Mesendoderm (in vitro differentiated cells): Measurements from ENCODE around the gene SPRY2.

Source experiments
- DNase-seq: peaks from one replicate; pipeline ENCODE4 v3.0.0; 2013
- H2AK5ac ChIP-seq: 2 replicates; pipeline ENCODE4 v1.6.1; 2013; ENCODE audit warnings: low read length, inconsistent platforms
- H2BK120ac ChIP-seq: 2 replicates; pipeline ENCODE4 v1.6.1; 2013; ENCODE audit warnings: low read depth, mild to moderate bottlenecking, low read length, moderate library complexity, mixed read lengths
- H2BK15ac ChIP-seq: replicated peaks from 2 replicates; pipeline ENCODE4 v1.6.1; 2013; ENCODE audit warnings: low read depth, mild to moderate bottlenecking, moderate library complexity
- H2BK5ac ChIP-seq: 2 replicates; pipeline ENCODE4 v1.6.1; 2013; ENCODE audit warnings: low read length, inconsistent platforms
- H3K18ac ChIP-seq: 2 replicates; pipeline ENCODE4 v1.6.1; 2013; ENCODE audit warnings: mild to moderate bottlenecking, low read length, mixed read lengths
- H3K23ac ChIP-seq: one replicate; pipeline ENCODE4 v1.6.1; 2013; ENCODE audit warnings: low read length
- H3K27ac ChIP-seq: 2 replicates; pipeline ENCODE4 v1.5.1; 2013; ENCODE audit warnings: low read depth, mild to moderate bottlenecking, inconsistent platforms, low read length, moderate library complexity
- H3K27me3 ChIP-seq: 2 replicates; pipeline ENCODE4 v1.6.1; 2013; ENCODE audit warnings: low read length, control low read depth, mild to moderate bottlenecking, inconsistent platforms; ENCODE audit not compliant: insufficient read depth, poor library complexity
- H3K36me3 ChIP-seq: 2 replicates; pipeline ENCODE4 v1.6.1; 2013; ENCODE audit warnings: low read length, inconsistent platforms; ENCODE audit not compliant: control insufficient read depth, insufficient read depth
- H3K4ac ChIP-seq: one replicate; pipeline ENCODE4 v1.6.1; 2013; ENCODE audit warnings: low read depth, mild to moderate bottlenecking, low read length, moderate library complexity
- H3K4me1 ChIP-seq: 2 replicates; pipeline ENCODE4 v1.6.1; 2013; ENCODE audit warnings: low read depth, low read length, inconsistent platforms; ENCODE audit not compliant: control insufficient read depth
- H3K4me2 ChIP-seq: 2 replicates; pipeline ENCODE4 v1.6.1; 2013; ENCODE audit warnings: low read length
- H3K4me3 ChIP-seq: 2 replicates; pipeline ENCODE4 v1.5.1; 2013; ENCODE audit warnings: mild to moderate bottlenecking, low read length
- H3K56ac ChIP-seq: one replicate; pipeline ENCODE4 v1.6.1; 2013; ENCODE audit warnings: low read length
- H3K79me1 ChIP-seq: 2 replicates; pipeline ENCODE4 v1.6.1; 2013; ENCODE audit warnings: low read length, inconsistent platforms
- H3K79me2 ChIP-seq: 2 replicates; pipeline ENCODE4 v1.6.1; 2013; ENCODE audit warnings: mild to moderate bottlenecking, low read length; ENCODE audit not compliant: control insufficient read depth, insufficient read depth
- H3K9ac ChIP-seq: 2 replicates; pipeline ENCODE4 v1.6.1; 2013; ENCODE audit warnings: low read length, inconsistent platforms
- H4K5ac ChIP-seq: one replicate; pipeline ENCODE4 v1.6.1; 2013; ENCODE audit warnings: low read length
- H4K8ac ChIP-seq: one replicate; pipeline ENCODE4 v1.6.1; 2013; ENCODE audit warnings: low read depth, mild to moderate bottlenecking, control low read depth, low read length, moderate library complexity
- WGBS: extraction: QIAGEN DNeasy Blood & Tissue Kit; methylation state at CpG from one replicate; pipeline ENCODE4 v1.1.7; 2013; ENCODE audit warnings: low lambda C conversion rate, missing lambda C conversion rate; ENCODE audit not compliant: insufficient coverage; ENCODE audit errors: extremely low coverage; 5-methylcytosine and 5-hydroxymethylcytosine counted together

The SPRY2 gene

DNA sequence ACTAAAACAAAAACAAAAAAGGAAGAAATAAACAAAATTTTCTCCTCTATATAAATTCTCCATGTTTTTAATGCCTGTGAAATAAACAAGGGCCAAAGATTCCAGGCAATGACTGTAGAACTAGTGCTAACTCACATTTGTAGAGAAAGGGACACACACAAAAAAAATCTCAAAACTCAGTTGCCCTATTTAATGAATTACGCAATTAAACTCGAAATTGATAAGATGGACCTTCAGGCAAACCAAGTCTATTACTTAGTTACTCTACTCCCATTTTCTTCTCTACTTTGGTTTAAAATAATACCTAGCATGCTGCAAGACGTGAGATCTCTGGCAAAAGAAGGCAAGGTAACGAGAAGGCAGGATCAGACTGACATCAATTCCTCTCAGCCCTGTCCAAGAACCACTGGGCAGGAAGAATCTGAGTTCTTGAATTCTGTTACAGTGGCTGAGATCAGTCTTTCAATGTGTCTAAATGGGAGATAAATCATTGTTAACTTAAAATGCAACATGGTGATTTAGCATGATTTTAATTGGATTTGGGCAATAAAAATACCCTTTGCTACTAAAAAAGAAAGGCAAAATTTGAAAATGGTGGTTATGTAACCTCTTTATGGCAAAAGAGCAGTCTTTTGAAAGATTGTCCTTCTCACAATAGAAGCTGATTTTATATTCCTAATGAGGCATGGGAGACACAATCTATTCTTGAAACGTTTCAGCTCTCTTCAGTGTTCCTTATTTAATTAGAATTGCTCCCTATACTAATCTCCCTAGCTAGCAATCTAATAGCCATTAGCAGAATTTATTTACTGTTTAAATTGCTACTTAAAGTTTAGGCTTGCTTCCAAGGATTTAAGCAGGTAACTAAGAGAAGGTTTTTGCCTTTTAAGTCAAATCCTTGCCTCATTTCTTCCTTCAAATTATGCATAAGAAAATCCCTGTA, 25.9 kb downstream of the SPRY2 start:
- Histone ChIP-seq H2BK120ac (no peak overlapping the region), H3K36me3 (no peaks in the 10 kb centered on the region), H3K4me3 (no peak overlapping the region), H4K8ac (no peak overlapping the region), H3K56ac (no peak overlapping the region), H2AK5ac (no peak overlapping the region), H3K18ac (no peak overlapping the region), H2BK5ac (no peak overlapping the region), H4K5ac (no peak overlapping the region), H3K27ac (no peak overlapping the region), H3K79me1 (no peaks in the 10 kb centered on the region), H3K23ac (no peak overlapping the region), H2BK15ac (no peak overlapping the region), H3K4me2 (no peak overlapping the region), H3K4ac (no peak overlapping the region), H3K79me2 (no peaks in the 10 kb centered on the region), H3K9ac (no peak overlapping the region), H3K4me1 (no peaks in the 10 kb centered on the region), H3K27me3 (no peaks in the 10 kb centered on the region)
- WGBS, result no CpG with 5 or more reads among the region's 5 CpGs
- no peak for DNase-seq

DNA sequence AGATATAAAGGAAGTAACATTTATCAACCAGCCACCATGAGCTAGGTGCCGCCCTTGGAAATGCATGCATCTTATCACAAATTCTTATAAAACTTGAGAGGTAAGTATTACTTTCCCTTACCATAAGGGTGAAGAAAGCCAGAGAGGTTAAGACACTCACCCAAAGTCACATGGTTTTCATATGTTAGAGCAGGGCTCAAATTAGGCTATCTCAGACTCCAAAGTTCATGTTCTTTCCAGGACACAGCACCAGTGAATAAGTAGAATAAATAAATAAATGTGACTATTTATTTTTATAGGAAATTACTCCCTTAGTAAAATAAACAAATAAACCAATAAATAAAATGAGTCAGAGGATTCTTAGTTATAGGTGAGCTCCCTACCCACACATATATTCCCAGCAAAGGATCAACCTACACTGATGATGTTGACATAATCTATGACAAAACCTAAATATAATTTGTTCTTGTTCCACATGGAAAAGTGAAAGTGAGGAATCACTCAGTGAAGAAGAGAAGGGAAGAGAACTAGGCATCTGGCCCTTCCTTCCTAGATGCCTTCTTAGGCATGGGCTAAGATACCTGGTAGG, 27.2 kb downstream of the SPRY2 start:
- no peaks in the 10 kb centered on the region for H3K79me2 ChIP-seq
- no CpG with 5 or more reads among the region's 1 CpG for WGBS

DNA sequence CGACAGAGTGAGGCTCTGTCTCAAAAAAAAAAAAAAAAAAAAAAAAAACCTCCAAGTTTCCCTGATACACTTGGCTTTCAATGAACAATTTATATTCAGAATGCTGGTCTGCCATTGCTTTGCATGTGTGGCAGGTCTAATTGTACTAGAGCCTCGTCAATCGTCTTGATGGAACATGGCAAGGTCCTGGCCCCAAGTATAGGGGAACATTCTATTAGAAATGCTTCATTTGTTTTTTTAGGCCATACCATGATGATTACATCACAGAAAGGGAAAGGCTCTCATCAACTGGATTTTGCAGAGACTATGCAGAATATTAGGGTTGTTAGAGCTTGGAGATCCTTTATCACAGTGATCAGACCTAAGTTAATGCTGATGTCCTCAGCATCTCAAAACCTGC, 28.0 kb downstream of the SPRY2 start:
- Histone ChIP-seq H2AK5ac (no peak overlapping the region), H3K23ac (no peak overlapping the region), H4K5ac (no peak overlapping the region), H3K27me3 (no peaks in the 10 kb centered on the region), H3K56ac (no peak overlapping the region), H3K18ac (no peak overlapping the region), H3K4me1 (no peaks in the 10 kb centered on the region), H3K4ac (no peak overlapping the region), H2BK5ac (no peak overlapping the region), H2BK120ac (no peak overlapping the region), H3K9ac (no peak overlapping the region), H2BK15ac (no peak overlapping the region), H4K8ac (no peak overlapping the region), H3K4me3 (no peak overlapping the region), H3K36me3 (no peaks in the 10 kb centered on the region), H3K79me2 (no peaks in the 10 kb centered on the region), H3K27ac (no peak overlapping the region), H3K4me2 (no peak overlapping the region), H3K79me1 (no peaks in the 10 kb centered on the region)
- DNase-seq, result no peak
- WGBS, result no CpG with 5 or more reads among the region's 3 CpGs

More for the DNA sequence above, 27.2 kb downstream of the SPRY2 start:
- H3K4me1 ChIP-seq, result no peaks in the 10 kb centered on the region
- H2BK5ac ChIP-seq, result no peak overlapping the region
- H3K18ac ChIP-seq, result no peak overlapping the region
- H3K9ac ChIP-seq, result no peak overlapping the region
- H3K56ac ChIP-seq, result no peak overlapping the region
- no peak for DNase-seq
- no peak overlapping the region for H3K4me3 ChIP-seq
- H3K36me3 ChIP-seq, result no peaks in the 10 kb centered on the region
- no peaks in the 10 kb centered on the region for H3K27me3 ChIP-seq
- no peak overlapping the region for H3K27ac ChIP-seq
- no peak overlapping the region for H2BK120ac ChIP-seq
- no peaks in the 10 kb centered on the region for H3K79me1 ChIP-seq
- no peak overlapping the region for H2AK5ac ChIP-seq
- no peak overlapping the region for H4K8ac ChIP-seq
- no peak overlapping the region for H4K5ac ChIP-seq
- no peak overlapping the region for H3K23ac ChIP-seq
- no peak overlapping the region for H3K4me2 ChIP-seq
- H2BK15ac ChIP-seq, result no peak overlapping the region
- no peak overlapping the region for H3K4ac ChIP-seq

DNA sequence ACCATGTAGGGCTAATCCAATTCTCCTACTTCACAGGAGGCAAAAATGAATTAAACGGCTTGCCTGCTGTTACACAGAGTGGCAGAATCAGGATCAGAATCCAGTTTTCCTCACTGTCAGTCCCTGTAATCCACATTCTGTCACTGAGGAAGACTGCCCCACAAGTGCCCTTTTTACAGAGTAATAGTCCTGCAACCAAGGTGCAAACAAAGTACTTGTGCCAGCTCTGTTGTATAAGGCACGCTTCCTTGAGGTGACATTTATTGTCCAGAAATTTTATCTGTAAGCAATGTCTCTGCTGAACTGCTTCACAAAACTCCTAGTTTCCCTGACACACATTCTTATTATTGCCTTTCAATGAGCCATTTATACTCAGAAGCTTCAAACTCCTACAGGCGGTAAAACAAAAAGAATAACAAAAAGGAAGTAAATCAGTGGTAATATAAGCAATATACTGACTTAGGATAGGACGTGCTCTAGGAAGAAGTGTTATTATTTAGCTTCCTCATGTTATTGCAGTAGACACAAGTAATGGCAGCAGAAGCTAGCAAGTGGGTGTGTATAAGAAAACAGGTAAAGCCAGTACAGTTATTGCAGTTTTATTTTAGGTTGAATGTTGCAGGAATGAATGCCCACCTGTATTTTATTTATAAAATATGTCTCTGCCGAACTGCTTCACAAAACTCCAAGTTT, 28.8 kb downstream of the SPRY2 start:
- Histone ChIP-seq H3K4ac (no peak overlapping the region), H3K36me3 (no peaks in the 10 kb centered on the region), H3K56ac (no peak overlapping the region), H2BK15ac (no peak overlapping the region), H2BK120ac (no peak overlapping the region), H4K5ac (no peak overlapping the region), H3K18ac (no peak overlapping the region), H3K4me1 (no peaks in the 10 kb centered on the region), H3K23ac (no peak overlapping the region), H2BK5ac (no peak overlapping the region), H3K4me3 (no peak overlapping the region), H4K8ac (no peak overlapping the region), H3K27ac (no peak overlapping the region), H2AK5ac (no peak overlapping the region), H3K79me1 (no peaks in the 10 kb centered on the region), H3K4me2 (no peak overlapping the region), H3K27me3 (no peaks in the 10 kb centered on the region), H3K9ac (no peak overlapping the region), H3K79me2 (no peaks in the 10 kb centered on the region)
- no CpG with 5 or more reads among the region's 5 CpGs for WGBS
- DNase-seq, result no peak

DNA sequence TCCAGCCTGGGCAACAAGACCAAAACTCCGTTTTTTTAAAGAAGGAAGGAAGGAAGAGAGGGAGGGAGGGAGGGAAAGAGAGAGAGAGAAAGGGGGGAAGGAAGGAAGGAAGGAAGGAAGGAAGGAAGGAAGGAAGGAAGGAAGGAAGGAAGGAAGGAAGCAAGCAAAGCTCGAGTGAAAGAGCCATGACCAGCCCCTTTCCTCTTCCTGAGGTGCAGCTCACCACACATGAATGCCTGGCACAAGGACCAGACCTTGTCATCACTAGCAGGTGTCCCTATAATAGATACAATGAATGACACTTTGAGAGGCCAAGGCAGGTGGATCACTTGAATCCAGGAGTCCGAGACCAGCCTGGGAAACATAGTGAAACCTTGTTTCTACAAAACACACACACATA, 31.0 kb downstream of the SPRY2 start:
- no peak overlapping the region for H3K9ac ChIP-seq
- no peak overlapping the region for H3K4ac ChIP-seq
- no peak overlapping the region for H3K18ac ChIP-seq
- H3K79me1 ChIP-seq, result no peaks in the 10 kb centered on the region
- no peak overlapping the region for H3K4me2 ChIP-seq
- no peaks in the 10 kb centered on the region for H3K27me3 ChIP-seq
- WGBS, result no CpG with 5 or more reads among the region's 3 CpGs
- H2BK15ac ChIP-seq, result no peak overlapping the region
- no peak overlapping the region for H3K27ac ChIP-seq
- H2AK5ac ChIP-seq, result no peak overlapping the region
- no peaks in the 10 kb centered on the region for H3K79me2 ChIP-seq
- no peaks in the 10 kb centered on the region for H3K4me1 ChIP-seq
- H3K4me3 ChIP-seq, result no peak overlapping the region
- H2BK120ac ChIP-seq, result no peak overlapping the region
- H2BK5ac ChIP-seq, result no peak overlapping the region
- no peak overlapping the region for H4K5ac ChIP-seq
- no peak overlapping the region for H3K23ac ChIP-seq
- H3K36me3 ChIP-seq, result no peaks in the 10 kb centered on the region
- H3K56ac ChIP-seq, result no peak overlapping the region
- DNase-seq, result no peak
- H4K8ac ChIP-seq, result no peak overlapping the region
